OCI-LY3 (cell line): ENCODE data around the gene DBT.
"Not testable (repeated sequence)": the region's sequence is repeated elsewhere in the genome, so short reads cannot be mapped to it uniquely, and the experiment has no call there.

Experiments
- EZH2phosphoT487 ChIP-seq: fragments of 200-600 bp; shearing (Covaris generic); IDR thresholded peaks from 2 replicates; pipeline ENCODE4 v1.6.1; 2018; ENCODE audit warnings: antibody characterized with exemption, mixed run types, low read depth
- TF ChIP-seq, protein P1 (sequence below): fragments of 200-600, 300-600 bp; sonication (generic); IDR thresholded peaks from 2 replicates; pipeline ENCODE4 v1.5.1; 2014; ENCODE audit warnings: antibody characterized with exemption, low read length, low read depth

DNA sequence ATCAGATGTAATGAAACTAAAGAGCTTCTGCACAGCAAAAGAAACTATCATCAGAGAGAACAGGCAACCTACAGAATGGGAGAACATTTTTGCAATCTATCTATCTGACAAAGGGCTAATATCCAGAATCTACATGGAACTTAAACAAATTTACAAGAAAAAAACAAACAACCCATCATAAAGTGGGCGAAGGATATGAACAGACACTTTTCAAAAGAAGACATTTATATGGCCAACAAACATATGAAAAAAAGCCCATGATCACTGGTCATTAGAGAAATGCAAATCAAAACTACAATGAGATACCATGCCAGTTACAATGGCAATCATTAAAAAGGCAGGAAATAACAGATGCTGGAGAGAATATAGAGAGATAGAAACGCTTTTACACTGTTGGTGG lies 44.5 kb downstream of the DBT start:
- TF ChIP-seq, protein P1, sequence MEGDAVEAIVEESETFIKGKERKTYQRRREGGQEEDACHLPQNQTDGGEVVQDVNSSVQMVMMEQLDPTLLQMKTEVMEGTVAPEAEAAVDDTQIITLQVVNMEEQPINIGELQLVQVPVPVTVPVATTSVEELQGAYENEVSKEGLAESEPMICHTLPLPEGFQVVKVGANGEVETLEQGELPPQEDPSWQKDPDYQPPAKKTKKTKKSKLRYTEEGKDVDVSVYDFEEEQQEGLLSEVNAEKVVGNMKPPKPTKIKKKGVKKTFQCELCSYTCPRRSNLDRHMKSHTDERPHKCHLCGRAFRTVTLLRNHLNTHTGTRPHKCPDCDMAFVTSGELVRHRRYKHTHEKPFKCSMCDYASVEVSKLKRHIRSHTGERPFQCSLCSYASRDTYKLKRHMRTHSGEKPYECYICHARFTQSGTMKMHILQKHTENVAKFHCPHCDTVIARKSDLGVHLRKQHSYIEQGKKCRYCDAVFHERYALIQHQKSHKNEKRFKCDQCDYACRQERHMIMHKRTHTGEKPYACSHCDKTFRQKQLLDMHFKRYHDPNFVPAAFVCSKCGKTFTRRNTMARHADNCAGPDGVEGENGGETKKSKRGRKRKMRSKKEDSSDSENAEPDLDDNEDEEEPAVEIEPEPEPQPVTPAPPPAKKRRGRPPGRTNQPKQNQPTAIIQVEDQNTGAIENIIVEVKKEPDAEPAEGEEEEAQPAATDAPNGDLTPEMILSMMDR: not testable (repeated sequence)
- TF ChIP-seq EZH2phosphoT487: not testable (repeated sequence)
